ENCODE measurements around the gene C12orf50. TPM values are rescaled to one million over a fixed set of nuclear protein-coding genes. Genes with fewer than 3 reads are reported as not detected.

Gene C12orf50
- total and polyA plus RNA-seq, 9 of the 15 experiments (the other 6 are each of a cell fraction or from before 2014, with no cell fraction given) = 0.07 to 0.14 (median 0.11) TPM; not detected in 6

GRCh38 chr12:87960566-87960965, 68.6 kb downstream of the C12orf50 start:
- DNase-seq (ENCODE audit: extremely low read depth in 1 of 4, low spot score in 3 of 4) (no peak), FAIRE-seq (no peak), ATAC-seq (no peak)
- Histone ChIP-seq H3K9me3 (replicated peaks; ENCODE audit: control insufficient read depth, insufficient read depth, low read depth, low read length) (no peaks in the 10 kb centered on the region), H3K27ac (ENCODE audit: extremely low read depth, low read depth, low read length) (no peak overlapping the region), H3K9me1 (ENCODE audit: control insufficient read depth, insufficient read depth, low read length) (no peaks in the 10 kb centered on the region), H2AFZ (ENCODE audit: low read depth, low read length) (no peak overlapping the region), H3K36me3 (ENCODE audit: control insufficient read depth, insufficient read depth, low read length) (no peaks in the 10 kb centered on the region), H3K4me2 (ENCODE audit: insufficient read depth, low read length) (no peak overlapping the region), H3K9ac (ENCODE audit: insufficient read depth in 1 of 2, low read depth in 2 of 2, low read length in 2 of 2) (no peak overlapping the region), H3K4me1 (replicated peaks in 1 of 2; ENCODE audit: control insufficient read depth in 2 of 2, insufficient read depth in 2 of 2, low read length in 2 of 2) (no peaks in the 10 kb centered on the region), H4K20me1 (replicated peaks; ENCODE audit: control insufficient read depth, insufficient read depth, low read length) (no peaks in the 10 kb centered on the region), H3K27me3 (ENCODE audit: control insufficient read depth in 2 of 2, insufficient read depth in 2 of 2, low read length in 2 of 2) (no peaks in the 10 kb centered on the region), H3K4me3 (no peak overlapping the region), H3K79me2 (ENCODE audit: control insufficient read depth, insufficient read depth, low read length) (no peaks in the 10 kb centered on the region)
- intact Hi-C loops (cut with micrococcal nuclease) (no loop called here), in situ Hi-C loops (cut with MboI) (no loop called here)
- ChIA-PET POLR2A (interaction anchor here (0.6 kb wide), 1 partner anchor 283 kb away, joined by 5 read pairs; no protein-coding TSS in a partner anchor), CTCF (ENCODE audit: low intra/inter-chr PET ratio) (no interaction called here)
- BruUV-seq (replicated peaks) = no TSS peak
- TF ChIP-seq NRF1 (conservative IDR thresholded peaks at IDR 0.05 in 1 of 2, IDR thresholded peaks at IDR 0.05 in 1 of 2) (no peak), ETV1 (tag; conservative IDR thresholded peaks at IDR 0.05; ENCODE audit: low read depth) (no peak), NFATC3 (IDR thresholded peaks at IDR 0.05) (no peak), ZNF217 (CRISPR knock-in tag; IDR thresholded peaks at IDR 0.05) (no peak), ZNF639 (CRISPR knock-in tag; conservative IDR thresholded peaks at IDR 0.05 in 1 of 2, IDR thresholded peaks at IDR 0.05 in 1 of 2) (no peak), RBM22 (IDR thresholded peaks at IDR 0.05; ENCODE audit: low read depth, low read length, poor library complexity, severe bottlenecking) (no peak), POLR2A (conservative IDR thresholded peaks at IDR 0.05) (no peak), KLF16 (IDR thresholded peaks at IDR 0.05) (no peak), ID3 (CRISPR knock-in tag; IDR thresholded peaks at IDR 0.05) (no peak), ID3 (tag; IDR thresholded peaks at IDR 0.05) (no peak), ZNF431 (CRISPR knock-in tag; IDR thresholded peaks at IDR 0.05) (no peak), SMARCA4 (IDR thresholded peaks at IDR 0.05) (no peak)
- TF ChIP-seq, protein P1, sequence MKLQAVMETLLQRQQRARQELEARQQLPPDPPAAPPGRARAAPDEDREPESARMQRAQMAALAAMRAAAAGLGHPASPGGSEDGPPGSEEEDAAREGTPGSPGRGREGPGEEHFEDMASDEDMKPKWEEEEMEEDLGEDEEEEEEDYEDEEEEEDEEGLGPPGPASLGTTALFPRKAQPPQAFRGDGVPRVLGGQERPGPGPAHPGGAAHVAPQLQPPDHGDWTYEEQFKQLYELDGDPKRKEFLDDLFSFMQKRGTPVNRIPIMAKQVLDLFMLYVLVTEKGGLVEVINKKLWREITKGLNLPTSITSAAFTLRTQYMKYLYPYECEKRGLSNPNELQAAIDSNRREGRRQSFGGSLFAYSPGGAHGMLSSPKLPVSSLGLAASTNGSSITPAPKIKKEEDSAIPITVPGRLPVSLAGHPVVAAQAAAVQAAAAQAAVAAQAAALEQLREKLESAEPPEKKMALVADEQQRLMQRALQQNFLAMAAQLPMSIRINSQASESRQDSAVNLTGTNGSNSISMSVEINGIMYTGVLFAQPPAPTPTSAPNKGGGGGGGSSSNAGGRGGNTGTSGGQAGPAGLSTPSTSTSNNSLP (IDR thresholded peaks at IDR 0.05; ENCODE audit: borderline replicate concordance, low read depth, low read length) = no peak
- TF ChIP-seq, protein P2, sequence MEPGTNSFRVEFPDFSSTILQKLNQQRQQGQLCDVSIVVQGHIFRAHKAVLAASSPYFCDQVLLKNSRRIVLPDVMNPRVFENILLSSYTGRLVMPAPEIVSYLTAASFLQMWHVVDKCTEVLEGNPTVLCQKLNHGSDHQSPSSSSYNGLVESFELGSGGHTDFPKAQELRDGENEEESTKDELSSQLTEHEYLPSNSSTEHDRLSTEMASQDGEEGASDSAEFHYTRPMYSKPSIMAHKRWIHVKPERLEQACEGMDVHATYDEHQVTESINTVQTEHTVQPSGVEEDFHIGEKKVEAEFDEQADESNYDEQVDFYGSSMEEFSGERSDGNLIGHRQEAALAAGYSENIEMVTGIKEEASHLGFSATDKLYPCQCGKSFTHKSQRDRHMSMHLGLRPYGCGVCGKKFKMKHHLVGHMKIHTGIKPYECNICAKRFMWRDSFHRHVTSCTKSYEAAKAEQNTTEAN (CRISPR knock-in tag; IDR thresholded peaks at IDR 0.05) = no peak
- 0% methylated on average over 2 of the region's 2 CpGs for WGBS (ENCODE audit: insufficient coverage, low coverage, missing lambda C conversion rate)
